ENCODE measurements around the gene MAPT. TPM values are rescaled to one million over a fixed set of nuclear protein-coding genes. Genes with fewer than 3 reads are reported as not detected.
A peak's percentile ranks its signal among the peaks of the same experiment; 100 is the strongest.

Gene MAPT
- total RNA-seq, 4 donors from 2014 or later, result 4.2 to 11.1 (median 7.3) TPM

DNA sequence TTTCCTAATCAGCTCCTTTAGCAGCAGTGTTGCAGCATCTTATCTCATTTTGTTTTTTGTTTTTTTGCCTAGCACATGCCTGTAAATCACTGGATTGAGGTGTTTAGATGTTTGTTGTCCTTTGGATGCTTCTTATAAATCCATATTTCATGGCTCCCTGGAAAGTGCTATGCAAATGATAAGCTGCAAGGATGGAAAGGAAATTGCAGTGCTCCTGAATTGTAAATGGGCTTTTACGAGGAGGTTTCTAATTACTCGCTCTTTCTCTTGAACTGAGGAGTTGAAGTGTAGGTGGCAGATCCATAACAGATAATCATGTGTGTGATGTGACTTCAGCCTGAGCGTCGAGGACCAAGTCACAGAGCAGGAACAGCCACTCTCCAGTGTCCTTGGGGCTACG, 45.0 kb downstream of the MAPT start:
- H3K4me3 ChIP-seq, result no peak overlapping the region
- intact Hi-C loops (cut with DNase I), result no loop called here
- no peak overlapping the region for H3K27ac ChIP-seq (replicated peaks in 1 of 4)
- TF ChIP-seq, protein P1, sequence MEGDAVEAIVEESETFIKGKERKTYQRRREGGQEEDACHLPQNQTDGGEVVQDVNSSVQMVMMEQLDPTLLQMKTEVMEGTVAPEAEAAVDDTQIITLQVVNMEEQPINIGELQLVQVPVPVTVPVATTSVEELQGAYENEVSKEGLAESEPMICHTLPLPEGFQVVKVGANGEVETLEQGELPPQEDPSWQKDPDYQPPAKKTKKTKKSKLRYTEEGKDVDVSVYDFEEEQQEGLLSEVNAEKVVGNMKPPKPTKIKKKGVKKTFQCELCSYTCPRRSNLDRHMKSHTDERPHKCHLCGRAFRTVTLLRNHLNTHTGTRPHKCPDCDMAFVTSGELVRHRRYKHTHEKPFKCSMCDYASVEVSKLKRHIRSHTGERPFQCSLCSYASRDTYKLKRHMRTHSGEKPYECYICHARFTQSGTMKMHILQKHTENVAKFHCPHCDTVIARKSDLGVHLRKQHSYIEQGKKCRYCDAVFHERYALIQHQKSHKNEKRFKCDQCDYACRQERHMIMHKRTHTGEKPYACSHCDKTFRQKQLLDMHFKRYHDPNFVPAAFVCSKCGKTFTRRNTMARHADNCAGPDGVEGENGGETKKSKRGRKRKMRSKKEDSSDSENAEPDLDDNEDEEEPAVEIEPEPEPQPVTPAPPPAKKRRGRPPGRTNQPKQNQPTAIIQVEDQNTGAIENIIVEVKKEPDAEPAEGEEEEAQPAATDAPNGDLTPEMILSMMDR (IDR thresholded peaks at IDR 0.05), result no peak
- TF ChIP-seq EP300 (IDR thresholded peaks at IDR 0.05) (no peak), POLR2AphosphoS5 (IDR thresholded peaks at IDR 0.05) (no peak), POLR2A (IDR thresholded peaks at IDR 0.05; ENCODE audit: low read depth) (no peak)
- H3K36me3 ChIP-seq, result no peaks in the 10 kb centered on the region
- H3K4me1 ChIP-seq, result peaks cover 27 to 31% (median 29%) of the 10 kb centered on the region in 4 donors
- H3K27me3 ChIP-seq, result no peaks in the 10 kb centered on the region
- DNase-seq (ENCODE audit: extremely low spot score), result no peak
- no peaks in the 10 kb centered on the region for H3K9me3 ChIP-seq
- 78% methylated on average over 5 of the region's 5 CpGs for WGBS

DNA sequence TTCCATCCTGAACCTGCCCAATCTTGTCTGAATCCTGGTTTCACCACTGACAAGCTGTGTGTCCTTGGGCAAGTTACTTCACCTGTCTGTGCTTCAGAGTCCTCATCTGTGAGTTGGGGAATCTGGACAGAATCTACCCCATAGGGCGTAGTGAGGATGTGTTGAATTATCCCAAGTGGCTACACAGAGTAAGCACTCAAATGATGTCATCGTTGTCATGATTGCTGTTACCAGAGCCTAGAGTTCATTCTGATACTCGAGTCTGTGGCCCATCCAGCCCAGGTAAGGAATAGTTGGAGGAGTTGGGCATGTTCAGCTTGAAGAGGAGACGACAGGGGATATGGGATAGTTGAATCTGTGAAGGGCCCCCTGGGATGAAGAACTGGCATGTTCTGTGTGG, 45.9 kb downstream of the MAPT start:
- DNase-seq (ENCODE audit: extremely low spot score), result no peak
- Histone ChIP-seq H3K36me3 (no peaks in the 10 kb centered on the region), H3K9me3 (no peaks in the 10 kb centered on the region), H3K4me3 (no peak overlapping the region), H3K27ac (replicated peaks in 1 of 4) (peak overlapping the region in 3 of 4 donors; percentile 44 to 72 (median 69)), H3K4me1 (peaks cover 27 to 31% (median 29%) of the 10 kb centered on the region in 4 donors), H3K27me3 (no peaks in the 10 kb centered on the region)
- intact Hi-C loops (cut with DNase I), result no loop called here
- 83% methylated on average over 4 of the region's 4 CpGs for WGBS
- TF ChIP-seq POLR2A (IDR thresholded peaks at IDR 0.05; ENCODE audit: low read depth) (no peak), EP300 (IDR thresholded peaks at IDR 0.05) (no peak), POLR2AphosphoS5 (IDR thresholded peaks at IDR 0.05) (no peak)
- TF ChIP-seq, protein P1 (IDR thresholded peaks at IDR 0.05), result no peak

DNA sequence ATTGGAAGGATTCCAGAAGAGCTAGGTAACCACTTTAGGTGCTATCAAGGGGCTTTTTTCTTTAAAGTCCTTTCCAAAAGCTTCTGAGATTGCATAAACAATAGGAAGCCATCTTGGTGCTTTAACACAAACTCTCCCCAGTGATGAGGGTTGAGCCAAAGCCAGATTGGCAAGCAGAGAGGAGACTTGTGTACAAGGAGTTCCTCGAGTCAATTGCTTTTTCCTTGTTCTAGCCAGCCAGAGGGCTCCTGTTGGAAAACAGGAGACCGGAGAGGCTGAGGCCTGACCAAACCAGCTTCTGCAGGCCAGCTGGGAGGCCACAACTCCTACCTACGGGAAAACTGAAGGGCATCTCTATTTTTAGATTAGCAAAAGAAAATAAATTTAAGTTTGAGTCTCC, 46.5 kb downstream of the MAPT start:
- peak overlapping the region in 3 of 4 donors; percentile 44 to 72 (median 69) for H3K27ac ChIP-seq (replicated peaks in 1 of 4)
- WGBS, result 35% methylated on average over 3 of the region's 3 CpGs
- TF ChIP-seq POLR2A (IDR thresholded peaks at IDR 0.05; ENCODE audit: low read depth) (no peak), POLR2AphosphoS5 (IDR thresholded peaks at IDR 0.05) (peak in 1 of 2 donors; percentile 61)
- intact Hi-C loops (cut with DNase I), result no loop called here
- peaks cover 27 to 31% (median 29%) of the 10 kb centered on the region in 4 donors for H3K4me1 ChIP-seq
- DNase-seq (ENCODE audit: extremely low spot score), result no peak
- no peaks in the 10 kb centered on the region for H3K36me3 ChIP-seq
- no peaks in the 10 kb centered on the region for H3K9me3 ChIP-seq
- no peak overlapping the region for H3K4me3 ChIP-seq
- no peaks in the 10 kb centered on the region for H3K27me3 ChIP-seq

DNA sequence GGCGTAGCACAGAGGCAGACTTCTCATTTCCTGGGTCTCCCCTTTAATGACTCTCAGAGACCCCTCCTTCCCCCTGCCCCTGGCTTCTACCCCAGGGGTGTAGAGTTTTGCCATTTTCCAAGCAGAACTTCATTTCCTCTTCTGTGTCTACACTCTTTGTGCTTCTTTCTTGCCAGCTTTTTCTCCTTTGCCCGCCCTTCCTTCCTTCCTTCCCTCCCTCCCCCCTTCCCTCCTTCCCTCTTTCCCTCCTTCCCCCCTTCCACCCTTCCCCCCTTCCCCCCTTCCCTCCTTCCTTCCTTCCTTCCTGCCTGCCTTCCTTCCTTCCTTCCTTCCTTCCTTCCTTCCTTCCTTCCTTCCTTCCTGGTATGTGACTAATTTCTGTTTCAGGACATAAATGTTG, 47.0 kb downstream of the MAPT start:
- intact Hi-C loops (cut with DNase I), result no loop called here
- Histone ChIP-seq H3K4me1 (peaks cover 27 to 31% (median 29%) of the 10 kb centered on the region in 4 donors), H3K9me3 (no peaks in the 10 kb centered on the region), H3K36me3 (no peaks in the 10 kb centered on the region), H3K27ac (replicated peaks in 1 of 4) (peak overlapping the region; percentile 5 to 72 (median 56)), H3K27me3 (no peaks in the 10 kb centered on the region), H3K4me3 (no peak overlapping the region)
- TF ChIP-seq EP300 (IDR thresholded peaks at IDR 0.05) (no peak), POLR2A (IDR thresholded peaks at IDR 0.05; ENCODE audit: low read depth) (no peak), POLR2AphosphoS5 (IDR thresholded peaks at IDR 0.05) (no peak)
- WGBS, result 69% methylated on average over 2 of the region's 2 CpGs
- no peak for DNase-seq (ENCODE audit: extremely low spot score)

DNA sequence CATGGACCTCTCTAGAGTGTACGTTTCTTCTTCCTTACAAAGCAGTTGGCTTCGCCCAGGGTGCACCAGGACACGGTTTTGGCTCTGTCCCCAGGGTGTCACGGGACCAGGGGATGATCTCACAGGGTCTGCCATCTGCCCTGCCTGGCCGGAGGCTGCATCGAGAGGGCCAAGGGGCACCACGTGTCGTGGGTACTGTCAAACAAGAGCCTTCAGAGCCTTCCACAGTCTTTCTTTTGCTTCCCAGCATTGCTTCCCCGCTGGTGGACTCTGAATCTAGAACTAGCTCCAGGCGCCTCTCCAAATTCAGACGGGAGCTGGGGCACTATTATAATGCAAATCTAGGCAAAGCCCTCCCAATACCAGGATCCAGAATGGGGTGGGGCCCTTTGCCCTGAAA, 47.9 kb downstream of the MAPT start:
- TF ChIP-seq POLR2AphosphoS5 (IDR thresholded peaks at IDR 0.05), result peak; percentile 58 to 88
- TF ChIP-seq POLR2A (IDR thresholded peaks at IDR 0.05; ENCODE audit: low read depth), result no peak
- TF ChIP-seq, protein P1 (IDR thresholded peaks at IDR 0.05), result no peak
- peak; percentile 28 for TF ChIP-seq EP300 (IDR thresholded peaks at IDR 0.05)
- no peak for DNase-seq (ENCODE audit: extremely low spot score)
- Histone ChIP-seq H3K4me3 (no peak overlapping the region), H3K27ac (replicated peaks in 1 of 4) (peak overlapping the region in 3 of 4 donors; percentile 48 to 72 (median 69)), H3K36me3 (no peaks in the 10 kb centered on the region), H3K9me3 (no peaks in the 10 kb centered on the region), H3K4me1 (peaks cover 27 to 33% (median 30%) of the 10 kb centered on the region in 4 donors), H3K27me3 (no peaks in the 10 kb centered on the region)
- WGBS, result 49% methylated on average over 11 of the region's 11 CpGs
- intact Hi-C loops (cut with DNase I), result no loop called here

DNA sequence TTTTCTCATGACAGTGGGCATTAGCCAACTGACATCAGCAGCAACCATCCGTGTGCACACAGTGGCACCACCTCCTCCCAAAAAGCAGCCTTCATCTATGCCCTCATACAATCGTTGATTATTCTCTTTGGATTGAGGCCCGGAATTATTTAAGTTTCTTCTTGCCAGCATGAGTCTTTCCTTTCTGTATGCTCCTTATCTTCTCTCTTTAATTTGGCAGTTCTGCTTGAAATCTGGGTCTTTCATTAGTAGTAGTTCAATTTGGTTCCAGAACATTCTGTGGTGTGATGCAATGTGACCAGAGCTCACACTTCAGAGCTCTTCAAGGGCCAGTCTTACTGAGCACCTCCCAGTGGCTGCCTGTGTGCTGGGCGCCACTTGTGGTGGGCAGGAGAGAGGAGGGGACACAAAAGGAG, 52.5 kb downstream of the MAPT start:
- no peak overlapping the region for H3K4me3 ChIP-seq
- TF ChIP-seq POLR2A (IDR thresholded peaks at IDR 0.05; ENCODE audit: low read depth) (no peak), POLR2AphosphoS5 (IDR thresholded peaks at IDR 0.05) (no peak), EP300 (IDR thresholded peaks at IDR 0.05) (no peak)
- TF ChIP-seq, protein P1 (IDR thresholded peaks at IDR 0.05), result no peak
- H3K27ac ChIP-seq (replicated peaks in 1 of 4), result no peak overlapping the region
- peaks cover 0 to 22% (median 0%) of the 10 kb centered on the region in 4 donors for H3K27me3 ChIP-seq
- H3K4me1 ChIP-seq, result peaks cover 22 to 35% (median 27%) of the 10 kb centered on the region in 4 donors
- H3K9me3 ChIP-seq, result no peaks in the 10 kb centered on the region
- no peaks in the 10 kb centered on the region for H3K36me3 ChIP-seq
- intact Hi-C loops (cut with DNase I), result no loop called here
- WGBS, result 71% methylated on average over 4 of the region's 4 CpGs
- no peak for DNase-seq (ENCODE audit: extremely low spot score)
